Peyer's patch (tissue), 4 donors: ENCODE results near the gene HVCN1.

Source experiments
- POLR2A ChIP-seq, 2 donors: fragments of 450-650 bp; IDR thresholded peaks; one replicate each; pipeline ENCODE4 v1.5.1; 2017; ENCODE audit warnings: antibody characterized with exemption in 2 of 2, mild to moderate bottlenecking in 2 of 2, moderate library complexity in 2 of 2
- TF ChIP-seq, protein P1 (sequence below), 6 experiments: fragments of 450-650 bp in 4 of 6; fragments of 200-600 bp in 2 of 6; sonication (generic) in 1 of 6; IDR thresholded peaks; one replicate each; pipeline ENCODE4 v1.5.1; 2017 to 2019; ENCODE audit warnings: antibody characterized with exemption in 6 of 6, mild to moderate bottlenecking in 3 of 6, moderate library complexity in 1 of 6

DNA sequence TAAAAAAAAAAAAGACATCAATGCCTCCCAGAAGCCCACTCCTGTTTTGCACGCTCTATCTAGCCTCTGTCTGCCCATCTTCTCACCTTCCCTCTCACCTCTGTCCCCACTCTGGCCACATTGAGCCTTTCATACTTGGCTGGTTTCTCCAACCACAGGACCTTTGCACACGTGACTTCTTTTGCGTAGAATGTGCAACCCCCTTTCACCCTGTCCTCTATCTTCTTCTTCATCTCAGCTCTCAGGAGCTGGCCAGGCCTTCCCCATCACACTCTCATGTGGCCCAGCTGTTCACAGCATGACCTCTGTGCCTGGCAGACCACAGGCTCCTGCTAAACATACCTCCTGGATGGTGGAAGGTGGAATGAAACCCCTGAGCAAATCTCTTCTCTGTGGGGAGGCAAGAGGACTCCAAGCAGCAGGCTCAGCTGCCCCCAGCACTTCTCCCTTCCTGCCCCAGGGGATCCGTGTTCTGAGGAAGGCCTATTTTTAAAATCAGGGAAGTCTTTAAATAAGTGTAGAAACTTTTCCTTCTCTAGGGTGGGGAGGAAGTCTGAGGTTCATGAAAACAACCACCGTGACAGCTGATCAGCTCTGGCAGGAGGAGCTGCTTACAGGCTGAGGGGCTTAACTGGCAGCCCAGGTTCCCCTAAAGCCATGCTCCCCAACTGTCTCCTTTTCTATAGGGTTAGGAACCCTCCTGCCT, 11.6 kb downstream of the HVCN1 start:
- TF ChIP-seq, protein P1, sequence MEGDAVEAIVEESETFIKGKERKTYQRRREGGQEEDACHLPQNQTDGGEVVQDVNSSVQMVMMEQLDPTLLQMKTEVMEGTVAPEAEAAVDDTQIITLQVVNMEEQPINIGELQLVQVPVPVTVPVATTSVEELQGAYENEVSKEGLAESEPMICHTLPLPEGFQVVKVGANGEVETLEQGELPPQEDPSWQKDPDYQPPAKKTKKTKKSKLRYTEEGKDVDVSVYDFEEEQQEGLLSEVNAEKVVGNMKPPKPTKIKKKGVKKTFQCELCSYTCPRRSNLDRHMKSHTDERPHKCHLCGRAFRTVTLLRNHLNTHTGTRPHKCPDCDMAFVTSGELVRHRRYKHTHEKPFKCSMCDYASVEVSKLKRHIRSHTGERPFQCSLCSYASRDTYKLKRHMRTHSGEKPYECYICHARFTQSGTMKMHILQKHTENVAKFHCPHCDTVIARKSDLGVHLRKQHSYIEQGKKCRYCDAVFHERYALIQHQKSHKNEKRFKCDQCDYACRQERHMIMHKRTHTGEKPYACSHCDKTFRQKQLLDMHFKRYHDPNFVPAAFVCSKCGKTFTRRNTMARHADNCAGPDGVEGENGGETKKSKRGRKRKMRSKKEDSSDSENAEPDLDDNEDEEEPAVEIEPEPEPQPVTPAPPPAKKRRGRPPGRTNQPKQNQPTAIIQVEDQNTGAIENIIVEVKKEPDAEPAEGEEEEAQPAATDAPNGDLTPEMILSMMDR (IDR thresholded peaks at IDR 0.05), result no peak
- TF ChIP-seq POLR2A (IDR thresholded peaks at IDR 0.05), result no peak
